ENCODE results near the gene S100B.

S100B gene

GRCh38 chr21:46626975-46627501, 22.2 kb upstream of the S100B start:
- H3K4me3 ChIP-seq (ENCODE audit: low read depth, low read length): no peak overlapping the region
- no peak for TF ChIP-seq CTCF (IDR thresholded peaks at IDR 0.05; ENCODE audit: low read depth, low read length)

- TF ChIP-seq CTCF (IDR thresholded peaks at IDR 0.05; ENCODE audit: low read depth, low read length): no peak
- H3K4me3 ChIP-seq (ENCODE audit: low read depth, low read length): no peak overlapping the region
These were observed 21.7 kb upstream of the S100B start for GRCh38 chr21:46626536-46626935.

DNA sequence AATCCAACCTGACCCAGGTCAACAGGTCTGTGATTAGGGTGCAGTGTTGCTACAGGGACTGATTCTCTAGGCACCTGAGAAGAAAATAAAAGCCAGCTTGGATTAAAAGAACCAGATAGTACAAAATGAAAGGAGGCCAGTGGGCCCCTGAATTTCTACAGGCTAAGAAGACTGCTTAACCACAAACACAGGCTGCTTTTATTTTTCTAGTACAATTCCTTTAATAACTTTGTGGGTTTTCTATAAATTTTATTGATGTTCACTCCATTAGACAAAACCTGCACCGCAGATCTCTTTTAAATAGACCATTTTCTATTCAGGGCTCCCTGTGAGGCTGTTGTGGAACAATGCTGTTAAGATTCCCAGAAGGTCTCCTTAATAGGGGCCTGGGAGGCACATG, 20.9 kb upstream of the S100B start:
- TF ChIP-seq CTCF (IDR thresholded peaks at IDR 0.05; ENCODE audit: low read depth, low read length): no peak
- no peak overlapping the region for H3K4me3 ChIP-seq (ENCODE audit: low read depth, low read length)

DNA sequence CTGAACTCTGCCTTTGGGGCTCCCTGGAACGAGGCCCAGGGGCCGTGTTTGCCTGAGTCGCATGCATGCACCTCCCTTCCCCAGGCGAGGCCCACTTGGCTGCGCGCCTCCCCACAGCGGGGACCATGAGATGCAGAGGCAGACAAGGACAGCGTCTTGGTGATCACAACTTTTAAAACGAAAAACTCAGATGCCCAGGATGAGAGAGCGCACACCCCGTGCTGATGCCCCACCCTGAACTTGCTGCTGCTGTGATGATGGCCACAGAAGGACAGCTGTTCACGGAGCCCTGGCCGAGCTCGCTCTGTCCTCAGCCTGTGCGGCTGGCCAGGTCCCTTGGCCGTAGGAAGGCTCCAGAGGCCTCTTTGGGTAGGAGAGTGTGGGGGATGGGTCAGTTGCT, 19.2 kb upstream of the S100B start:
- no peak overlapping the region for H3K4me3 ChIP-seq (ENCODE audit: low read depth, low read length)
- no peak for TF ChIP-seq CTCF (IDR thresholded peaks at IDR 0.05; ENCODE audit: low read depth, low read length)

DNA sequence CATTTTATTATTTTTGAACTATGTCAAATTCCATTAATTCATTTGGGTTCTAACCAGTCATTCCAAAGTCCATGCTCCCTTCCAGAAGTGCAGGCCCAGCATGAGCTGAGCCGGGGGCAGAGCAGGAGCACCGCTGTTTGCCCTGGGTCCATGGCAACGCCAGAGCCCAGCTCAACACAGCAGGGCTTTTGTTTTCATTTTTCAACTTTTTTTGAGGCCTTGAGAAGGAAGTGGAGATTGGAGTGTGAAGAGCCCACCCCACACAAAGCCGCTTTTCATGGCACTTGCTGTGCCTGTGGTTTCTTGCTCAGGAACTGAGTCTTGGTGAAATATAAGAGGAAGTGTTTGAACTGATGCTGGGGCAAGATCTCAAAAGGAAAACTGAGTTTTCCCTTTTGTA, 17.3 kb upstream of the S100B start:
- no peak overlapping the region for H3K4me3 ChIP-seq (ENCODE audit: low read depth, low read length)

GRCh38 chr21:46621457-46622182, 16.7 kb upstream of the S100B start:
- TF ChIP-seq CTCF (IDR thresholded peaks at IDR 0.05; ENCODE audit: low read depth, low read length): no peak
- H3K4me3 ChIP-seq (ENCODE audit: low read depth, low read length): no peak overlapping the region

More for the DNA sequence above, 17.3 kb upstream of the S100B start:
- no peak for TF ChIP-seq CTCF (IDR thresholded peaks at IDR 0.05; ENCODE audit: low read depth, low read length)

GRCh38 chr21:46620846-46621245, 16.0 kb upstream of the S100B start:
- TF ChIP-seq CTCF (IDR thresholded peaks at IDR 0.05; ENCODE audit: low read depth, low read length): no peak
- no peak overlapping the region for H3K4me3 ChIP-seq (ENCODE audit: low read depth, low read length)
